Omental fat pad (tissue), 4 donors: Measurements from ENCODE around the gene TSPAN17. TPM values are rescaled to one million over a fixed set of nuclear protein-coding genes. Genes with fewer than 3 reads are reported as not detected.

Experiments used
- ATAC-seq: fragments of 150-250 bp; one replicate; pipeline ENCODE4 v1.9.1; 2016; ENCODE audit warnings: mild to moderate bottlenecking, moderate library complexity; ENCODE audit not compliant: low FRiP score
- DNase-seq: peaks from one replicate; pipeline ENCODE4 v3.0.0-alpha.2; 2019; ENCODE audit warnings: low spot score
- CTCF ChIP-seq, 3 donors: fragments of 450-650 bp; IDR thresholded peaks; one replicate each; pipeline ENCODE4 v1.5.1; 2016 to 2017; ENCODE audit warnings: antibody characterized with exemption in 3 of 3, mild to moderate bottlenecking in 3 of 3, moderate library complexity in 2 of 3
- total RNA-seq, 4 donors: library from RNA; depleted of rRNA; stranded (reverse); fragments of >200 nt; gene quantifications; one replicate each; pipeline ENCODE4 v1.1.0, GENCODE V29; 2016

The TSPAN17 gene
- total RNA-seq, 4 donors from 2014 or later: 8.9 to 16.9 (median 15.1) TPM

GRCh38 chr5:176646049-176646706 is 1.1 kb upstream of the TSPAN17 start:
- DNase-seq: no peak
- ATAC-seq: no peak
- TF ChIP-seq CTCF (IDR thresholded peaks at IDR 0.05): no peak

GRCh38 chr5:176646707-176647029 is 616 bp upstream of the TSPAN17 start:
- ATAC-seq (peak; percentile 1), DNase-seq (no peak)
- TF ChIP-seq CTCF (IDR thresholded peaks at IDR 0.05): no peak

GRCh38 chr5:176647843-176648473 is 674 bp downstream of the TSPAN17 start:
- no peak for TF ChIP-seq CTCF (IDR thresholded peaks at IDR 0.05)
- DNase-seq (peak; percentile 45), ATAC-seq (no peak)

- DNase-seq (no peak), ATAC-seq (no peak)
- no peak for TF ChIP-seq CTCF (IDR thresholded peaks at IDR 0.05)
Measured at GRCh38 chr5:176648474-176649194, 1.4 kb downstream of the TSPAN17 start.

GRCh38 chr5:176650354-176650884 is 3.1 kb downstream of the TSPAN17 start:
- ATAC-seq: no peak
- DNase-seq: no peak
- TF ChIP-seq CTCF (IDR thresholded peaks at IDR 0.05): no peak

GRCh38 chr5:176651472-176651980 is 4.2 kb downstream of the TSPAN17 start:
- no peak for TF ChIP-seq CTCF (IDR thresholded peaks at IDR 0.05)
- no peak for DNase-seq
- ATAC-seq: no peak
